K562 (cell line): ENCODE results near the gene MATR3. TPM values are rescaled to one million over a fixed set of nuclear protein-coding genes. Genes with fewer than 3 reads are reported as not detected.

Source experiments
- ATAC-seq: fragments of 200-7000 bp; cut with Tn5 transposase; 3 replicates; pipeline ENCODE4 v1.9.1; 2020; ENCODE audit warnings: moderate library complexity
- BruUV-seq: library from RNA; stranded (reverse); fragments of 400-500 nt; replicated peaks from 2 replicates; lab custom pipeline; 2021; lab: Mats Ljungman, UMichigan
- CTCF ChIA-PET: fragments of 300-600 bp; formaldehyde crosslinking; extraction: SDS; loops from one replicate; lab custom pipeline; 2021; ENCODE audit warnings: low intra/inter-chr PET ratio; lab: Yijun Ruan, JAX
- POLR2A ChIA-PET: fragments of 300-600, 350-650 bp; sonication (Branson Sonifier 250); formaldehyde crosslinking; extraction: SDS; loops from one replicate; lab custom pipeline; 2021; ENCODE audit warnings: antibody characterized with exemption, inconsistent platforms; lab: Yijun Ruan, JAX
- DNase-seq, 4 experiments: peaks; one replicate each; pipeline versions ENCODE4 v3.0.0 to v3.0.0-alpha.2; 2011 to 2018; ENCODE audit warnings: low spot score in 3 of 4, mixed read lengths in 3 of 4; ENCODE audit errors: extremely low read depth in 1 of 4
- FAIRE-seq: peaks from 2 replicates; lab custom pipeline; 2011; peaks lifted over from hg19 to GRCh38; lab: Jason Lieb, UNC
- H2AFZ ChIP-seq: 2 replicates; pipeline ENCODE4 v1.6.0; 2011; ENCODE audit warnings: low read depth, low read length, control low read depth, inconsistent platforms
- H3K27ac ChIP-seq: fragments of 200-600 bp; 3 replicates; pipeline ENCODE4 v1.8.0; 2011; ENCODE audit warnings: low read depth, mild to moderate bottlenecking, control low read depth, inconsistent platforms, low read length, moderate library complexity, mixed read lengths; ENCODE audit errors: extremely low read depth
- H3K27me3 ChIP-seq, 2 experiments: fragments of 300-600 bp in 1 of 2; 2 replicates in 1 of 2; 3 replicates in 1 of 2; pipeline versions ENCODE4 v1.6.0 to v1.8.0; 2011; ENCODE audit warnings: inconsistent platforms in 2 of 2, low read length in 2 of 2, mild to moderate bottlenecking in 1 of 2, mixed read lengths in 1 of 2, moderate library complexity in 1 of 2; ENCODE audit not compliant: control insufficient read depth in 2 of 2, insufficient read depth in 2 of 2
- H3K36me3 ChIP-seq: fragments of 300-600 bp; 3 replicates; pipeline ENCODE4 v1.8.0; 2011; ENCODE audit warnings: mild to moderate bottlenecking, low read length, inconsistent platforms; ENCODE audit not compliant: control insufficient read depth, insufficient read depth
- H3K4me1 ChIP-seq, 2 experiments: fragments of 200-600 bp in 1 of 2; replicated peaks in 1 of 2; 2 replicates in 1 of 2; 3 replicates in 1 of 2; pipeline versions ENCODE4 v1.5.1 to v1.8.0; 2011; ENCODE audit warnings: inconsistent platforms in 2 of 2, low read length in 2 of 2, mild to moderate bottlenecking in 1 of 2, mixed read lengths in 1 of 2, moderate library complexity in 1 of 2; ENCODE audit not compliant: control insufficient read depth in 2 of 2, insufficient read depth in 2 of 2
- H3K4me2 ChIP-seq: 2 replicates; pipeline ENCODE4 v1.6.1; 2011; ENCODE audit warnings: low read length, control low read depth, inconsistent platforms, mixed read lengths; ENCODE audit not compliant: insufficient read depth
- H3K4me3 ChIP-seq: fragments of 200-600 bp; sonication (generic), shearing (Covaris generic); 2 replicates; pipeline ENCODE4 v1.5.1; 2016; ENCODE audit warnings: control low read depth, inconsistent platforms
- H3K79me2 ChIP-seq: fragments of 200-600 bp; 3 replicates; pipeline ENCODE4 v1.8.0; 2011; ENCODE audit warnings: low read length, inconsistent platforms; ENCODE audit not compliant: control insufficient read depth, insufficient read depth
- H3K9ac ChIP-seq, 2 experiments: 2 replicates each; pipeline versions ENCODE4 v1.6.0 to v1.6.1; 2011; ENCODE audit warnings: low read depth in 2 of 2, low read length in 2 of 2, control low read depth in 1 of 2, inconsistent platforms in 1 of 2, mild to moderate bottlenecking in 1 of 2, mixed read lengths in 1 of 2; ENCODE audit not compliant: insufficient read depth in 1 of 2
- H3K9me1 ChIP-seq: one replicate; pipeline ENCODE4 v1.6.0; 2011; ENCODE audit warnings: inconsistent platforms, mild to moderate bottlenecking, low read length, moderate library complexity; ENCODE audit not compliant: control insufficient read depth, insufficient read depth
- H3K9me3 ChIP-seq: replicated peaks from 2 replicates; pipeline ENCODE4 v1.5.1; 2011; ENCODE audit warnings: low read depth, low read length, inconsistent platforms; ENCODE audit not compliant: control insufficient read depth, insufficient read depth
- H4K20me1 ChIP-seq: replicated peaks from 2 replicates; pipeline ENCODE4 v1.6.1; 2011; ENCODE audit warnings: low read length, inconsistent platforms, mixed read lengths; ENCODE audit not compliant: control insufficient read depth, insufficient read depth
- BCOR ChIP-seq: fragments of 450-650 bp; IDR thresholded peaks from 2 replicates; pipeline ENCODE4 v1.6.1; 2016
- CTBP1 ChIP-seq: fragments of 450-650 bp; IDR thresholded peaks from 2 replicates; pipeline ENCODE4 v1.6.1; 2016; ENCODE audit warnings: borderline replicate concordance
- EP400 ChIP-seq: fragments of 450-650 bp; IDR thresholded peaks from 2 replicates; pipeline ENCODE4 v1.6.1; 2017; ENCODE audit warnings: antibody characterized with exemption, mild to moderate bottlenecking, moderate library complexity
- HNRNPLL ChIP-seq: fragments of 200-400 bp; formaldehyde crosslinking; IDR thresholded peaks from 2 replicates; pipeline ENCODE4 v1.6.1; 2017; ENCODE audit warnings: low read length, low read depth, mild to moderate bottlenecking; ENCODE audit not compliant: poor library complexity, severe bottlenecking
- NCOR1 ChIP-seq: fragments of 450-650 bp; IDR thresholded peaks from 2 replicates; pipeline ENCODE4 v1.6.1; 2016; ENCODE audit warnings: mild to moderate bottlenecking, moderate library complexity
- RBM25 ChIP-seq: fragments of 200-400 bp; formaldehyde crosslinking; IDR thresholded peaks from 2 replicates; pipeline ENCODE4 v1.6.1; 2018; ENCODE audit warnings: low read length, low read depth, moderate library complexity; ENCODE audit not compliant: severe bottlenecking
- SIX5 ChIP-seq, 2 experiments: IDR thresholded peaks; 2 replicates each; pipeline ENCODE4 v1.6.1; 2011; ENCODE audit warnings: low read length in 2 of 2, borderline replicate concordance in 1 of 2, low read depth in 1 of 2, mild to moderate bottlenecking in 1 of 2, moderate library complexity in 1 of 2; ENCODE audit not compliant: insufficient read depth in 1 of 2
- TRIM28 ChIP-seq: fragments of 450-650 bp; IDR thresholded peaks from 2 replicates; pipeline ENCODE4 v1.6.1; 2017
- YY1 ChIP-seq, 3 experiments: IDR thresholded peaks; 2 replicates each; pipeline ENCODE4 v1.6.1; 2011; ENCODE audit warnings: low read length in 2 of 3, mild to moderate bottlenecking in 2 of 3, moderate library complexity in 2 of 3, borderline replicate concordance in 1 of 3, control low read depth in 1 of 3, low read depth in 1 of 3; ENCODE audit not compliant: insufficient read depth in 3 of 3, insufficient replicate concordance in 2 of 3, control insufficient read depth in 1 of 3, insufficient read length in 1 of 3; ENCODE audit errors: extremely low read depth in 1 of 3
- ZNF146 ChIP-seq: IDR thresholded peaks from one replicate; pipeline ENCODE4 v1.6.1; 2018; ENCODE audit warnings: missing compliant biosample characterization; ENCODE audit not compliant: unreplicated experiment
- WGBS: fragments of 100-300 bp; shearing (Covaris generic); methylation state at CpG from one replicate; pipeline ENCODE4 v1.1.6; 2016; ENCODE audit warnings: low coverage, mixed read lengths; ENCODE audit not compliant: insufficient coverage; ENCODE audit errors: missing lambda C conversion rate; 5-methylcytosine and 5-hydroxymethylcytosine counted together
- in situ Hi-C: fragments of 300-500 bp; cut with MboI; formaldehyde crosslinking; loops from 4 replicates; pipeline ENCODE4 v1.15.0; 2018; ENCODE audit warnings: inconsistent platforms, mixed read lengths
- intact Hi-C: fragments of 100-400 bp; cut with micrococcal nuclease; formaldehyde crosslinking; loops from 2 replicates; pipeline ENCODE4 v1.14.2; 2022
- polyA plus RNA-seq, 8 experiments: library from polyadenylated mRNA; depleted of rRNA in 4 of 8; stranded (reverse) in 5 of 8; unstranded in 3 of 8; fragments of >200 nt; fragmentation: Nextera tagmentation in 2 of 8; fragmentation: Illumina TruSeq in 1 of 8; extraction: Ambion mirVana in 2 of 8; extraction: Trizol in 1 of 8; gene quantifications; 2 replicates each; pipeline versions ENCODE4 v1.2.1 to v1.2.3, GENCODE V29; 2011 to 2014; ENCODE audit warnings: inconsistent platforms in 1 of 8, missing spikeins in 1 of 8
- total RNA-seq, 7 experiments: library from RNA; depleted of rRNA in 6 of 7; stranded (reverse); fragments of >200 nt in 6 of 7; fragmentation: Illumina TruSeq in 2 of 7; extraction: Trizol in 2 of 7; gene quantifications; 2 replicates each; pipeline versions ENCODE4 v1.2.1 to v1.2.3, GENCODE V29; 2011 to 2021; ENCODE audit warnings: low replicate concordance in 1 of 7
- TF ChIP-seq, protein P1 (sequence below): sonication (generic); formaldehyde crosslinking; IDR thresholded peaks from 2 replicates; pipeline ENCODE4 v1.5.0; 2020; ENCODE audit warnings: missing genetic modification reagents
- TF ChIP-seq, protein P2 (sequence below): fragments of 450-650 bp; IDR thresholded peaks from 2 replicates; pipeline ENCODE4 v1.7.0; 2016; ENCODE audit warnings: borderline replicate concordance
- TF ChIP-seq, protein P3 (sequence below): sonication (generic); formaldehyde crosslinking; IDR thresholded peaks from 2 replicates; pipeline ENCODE4 v1.9.0; 2022; ENCODE audit warnings: mild to moderate bottlenecking, missing genetic modification reagents

Gene MATR3
- total and polyA plus RNA-seq, 9 of the 15 experiments (the other 6 are each of a cell fraction or from before 2014, with no cell fraction given), result 150 to 425 (median 263) TPM

DNA sequence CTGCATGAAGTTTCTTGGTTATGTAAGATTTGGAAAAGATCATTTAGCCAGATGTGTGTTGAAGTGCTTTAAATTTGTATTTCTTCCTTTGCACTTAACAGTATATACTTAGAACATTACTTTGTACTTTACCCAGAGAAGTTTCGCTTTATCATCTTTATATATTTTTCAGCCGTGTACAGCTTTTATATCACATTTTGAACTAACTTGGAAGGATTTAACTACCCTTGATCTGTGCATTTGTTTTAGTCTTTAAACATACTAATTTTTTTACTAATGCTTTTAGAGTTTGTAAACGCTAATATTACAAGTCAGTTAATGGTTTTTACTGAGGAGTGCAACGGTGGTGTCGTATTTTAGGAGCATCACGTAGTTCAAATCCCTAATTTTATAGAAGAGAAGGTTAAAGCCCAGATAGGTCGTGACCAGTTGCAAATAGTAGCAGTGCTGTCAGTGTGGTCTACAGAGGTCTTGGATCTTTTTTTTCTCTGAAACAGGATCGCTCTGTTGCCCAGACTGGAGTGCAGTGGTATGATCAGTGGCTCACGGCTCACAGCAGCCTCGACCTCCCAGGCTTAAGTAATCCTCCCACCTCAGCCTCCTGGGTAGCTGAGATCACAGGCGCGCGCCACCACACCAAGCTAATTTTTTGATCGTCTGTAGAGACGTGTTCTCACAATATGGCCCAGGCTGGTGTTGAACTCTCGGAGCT lies 2.0 kb downstream of the MATR3 start:
- ChIA-PET CTCF (no interaction called here), POLR2A (interaction anchor here (0.6 to 6.9 kb wide), 3 partner anchors 10 to 152 kb away, joined by 3 to 105 read pairs (median 7); no protein-coding TSS in a partner anchor)
- peaks cover 62% of the 10 kb centered on the region for H4K20me1 ChIP-seq
- H3K79me2 ChIP-seq, result peaks cover 74% of the 10 kb centered on the region
- ATAC-seq (peak; percentile 15), FAIRE-seq (peak; percentile 29), DNase-seq (peak in 1 of 4 experiments; percentile 62)
- peak overlapping the region; percentile 96 for H3K4me2 ChIP-seq
- H3K4me1 ChIP-seq, result peaks cover 17 to 38% of the 10 kb centered on the region in 2 experiments
- H2AFZ ChIP-seq, result no peak overlapping the region
- peak overlapping the region; percentile 99 for H3K27ac ChIP-seq
- H3K27me3 ChIP-seq, result no peaks in the 10 kb centered on the region
- no TSS peak for BruUV-seq
- H3K9ac ChIP-seq, result peak overlapping the region; percentile 87 to 99
- intact Hi-C loops (loop anchor here (2.0 kb wide), 1 partner anchor 45 kb away; the partner anchor contains the start of gene PAIP2), in situ Hi-C loops (no loop called here)
- peaks cover 41% of the 10 kb centered on the region for H3K36me3 ChIP-seq
- peaks cover 2% of the 10 kb centered on the region for H3K9me1 ChIP-seq
- peak overlapping the region; percentile 88 for H3K4me3 ChIP-seq
- no peaks in the 10 kb centered on the region for H3K9me3 ChIP-seq
- 3% methylated on average over 16 of the region's 16 CpGs for WGBS
- TF ChIP-seq, protein P1, sequence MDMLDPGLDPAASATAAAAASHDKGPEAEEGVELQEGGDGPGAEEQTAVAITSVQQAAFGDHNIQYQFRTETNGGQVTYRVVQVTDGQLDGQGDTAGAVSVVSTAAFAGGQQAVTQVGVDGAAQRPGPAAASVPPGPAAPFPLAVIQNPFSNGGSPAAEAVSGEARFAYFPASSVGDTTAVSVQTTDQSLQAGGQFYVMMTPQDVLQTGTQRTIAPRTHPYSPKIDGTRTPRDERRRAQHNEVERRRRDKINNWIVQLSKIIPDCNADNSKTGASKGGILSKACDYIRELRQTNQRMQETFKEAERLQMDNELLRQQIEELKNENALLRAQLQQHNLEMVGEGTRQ (CRISPR knock-in tag), result no peak
- TF ChIP-seq SIX5 (IDR thresholded peaks at IDR 0.05; ENCODE audit: borderline replicate concordance in 1 of 2, insufficient read depth in 1 of 2, low read depth in 1 of 2, low read length in 2 of 2) (no peak), EP400 (0 out of 2 replicates have a peak, but pooled peaks have one; percentile 36), TRIM28 (peak; percentile 34; the same call in 1 of the 2 replicates), ZNF146 (CRISPR knock-in tag) (no peak), HNRNPLL (peak; percentile 18), RBM25 (peak; percentile 61), YY1 (IDR thresholded peaks at IDR 0.05; ENCODE audit: borderline replicate concordance in 1 of 3, control insufficient read depth in 1 of 3, extremely low read depth in 1 of 3, insufficient read depth in 3 of 3, insufficient read length in 1 of 3, insufficient replicate concordance in 2 of 3, low read depth in 1 of 3, low read length in 2 of 3) (peak in 1 of 3 experiments; percentile 8), BCOR (0 out of 2 replicates have a peak, but pooled peaks have one; percentile 36), NCOR1 (0 out of 2 replicates have a peak, but pooled peaks have one; percentile 10), CTBP1 (no peak)
- TF ChIP-seq, protein P2, sequence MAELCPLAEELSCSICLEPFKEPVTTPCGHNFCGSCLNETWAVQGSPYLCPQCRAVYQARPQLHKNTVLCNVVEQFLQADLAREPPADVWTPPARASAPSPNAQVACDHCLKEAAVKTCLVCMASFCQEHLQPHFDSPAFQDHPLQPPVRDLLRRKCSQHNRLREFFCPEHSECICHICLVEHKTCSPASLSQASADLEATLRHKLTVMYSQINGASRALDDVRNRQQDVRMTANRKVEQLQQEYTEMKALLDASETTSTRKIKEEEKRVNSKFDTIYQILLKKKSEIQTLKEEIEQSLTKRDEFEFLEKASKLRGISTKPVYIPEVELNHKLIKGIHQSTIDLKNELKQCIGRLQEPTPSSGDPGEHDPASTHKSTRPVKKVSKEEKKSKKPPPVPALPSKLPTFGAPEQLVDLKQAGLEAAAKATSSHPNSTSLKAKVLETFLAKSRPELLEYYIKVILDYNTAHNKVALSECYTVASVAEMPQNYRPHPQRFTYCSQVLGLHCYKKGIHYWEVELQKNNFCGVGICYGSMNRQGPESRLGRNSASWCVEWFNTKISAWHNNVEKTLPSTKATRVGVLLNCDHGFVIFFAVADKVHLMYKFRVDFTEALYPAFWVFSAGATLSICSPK, result no peak
- TF ChIP-seq, protein P3, sequence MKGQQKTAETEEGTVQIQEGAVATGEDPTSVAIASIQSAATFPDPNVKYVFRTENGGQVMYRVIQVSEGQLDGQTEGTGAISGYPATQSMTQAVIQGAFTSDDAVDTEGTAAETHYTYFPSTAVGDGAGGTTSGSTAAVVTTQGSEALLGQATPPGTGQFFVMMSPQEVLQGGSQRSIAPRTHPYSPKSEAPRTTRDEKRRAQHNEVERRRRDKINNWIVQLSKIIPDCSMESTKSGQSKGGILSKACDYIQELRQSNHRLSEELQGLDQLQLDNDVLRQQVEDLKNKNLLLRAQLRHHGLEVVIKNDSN (CRISPR knock-in tag), result no peak
